Measurements from ENCODE around the gene ZBTB17.

DNA sequence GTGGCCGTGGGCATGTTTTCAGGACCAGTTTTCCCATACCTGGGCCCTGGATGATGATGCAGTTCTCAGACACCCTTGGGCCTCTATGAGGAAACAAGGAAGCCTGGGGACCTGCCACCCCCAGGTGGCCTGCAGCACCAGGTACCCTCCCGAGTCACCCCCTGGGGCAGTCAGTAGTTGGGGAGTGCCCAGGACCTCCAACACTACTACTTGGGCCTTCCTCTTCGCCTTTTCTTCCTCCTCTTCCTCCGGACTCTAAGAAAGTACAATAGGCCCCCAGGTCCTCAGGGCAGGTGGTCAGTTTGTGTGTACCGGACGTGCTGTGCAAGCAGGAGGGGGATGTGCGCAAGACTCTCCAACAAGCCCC, 16.3 kb upstream of the ZBTB17 start:
- TF ChIP-seq, protein P1, sequence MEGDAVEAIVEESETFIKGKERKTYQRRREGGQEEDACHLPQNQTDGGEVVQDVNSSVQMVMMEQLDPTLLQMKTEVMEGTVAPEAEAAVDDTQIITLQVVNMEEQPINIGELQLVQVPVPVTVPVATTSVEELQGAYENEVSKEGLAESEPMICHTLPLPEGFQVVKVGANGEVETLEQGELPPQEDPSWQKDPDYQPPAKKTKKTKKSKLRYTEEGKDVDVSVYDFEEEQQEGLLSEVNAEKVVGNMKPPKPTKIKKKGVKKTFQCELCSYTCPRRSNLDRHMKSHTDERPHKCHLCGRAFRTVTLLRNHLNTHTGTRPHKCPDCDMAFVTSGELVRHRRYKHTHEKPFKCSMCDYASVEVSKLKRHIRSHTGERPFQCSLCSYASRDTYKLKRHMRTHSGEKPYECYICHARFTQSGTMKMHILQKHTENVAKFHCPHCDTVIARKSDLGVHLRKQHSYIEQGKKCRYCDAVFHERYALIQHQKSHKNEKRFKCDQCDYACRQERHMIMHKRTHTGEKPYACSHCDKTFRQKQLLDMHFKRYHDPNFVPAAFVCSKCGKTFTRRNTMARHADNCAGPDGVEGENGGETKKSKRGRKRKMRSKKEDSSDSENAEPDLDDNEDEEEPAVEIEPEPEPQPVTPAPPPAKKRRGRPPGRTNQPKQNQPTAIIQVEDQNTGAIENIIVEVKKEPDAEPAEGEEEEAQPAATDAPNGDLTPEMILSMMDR (conservative IDR thresholded peaks at IDR 0.05; ENCODE audit: low read depth, low read length) = no peak
- TF ChIP-seq POLR2A (IDR thresholded peaks at IDR 0.05; ENCODE audit: low read depth, low read length) (no peak), SMC3 (IDR thresholded peaks at IDR 0.05; ENCODE audit: low read depth, low read length) (no peak), BHLHE40 (IDR thresholded peaks at IDR 0.05; ENCODE audit: low read depth, low read length) (no peak), MXI1 (IDR thresholded peaks at IDR 0.05; ENCODE audit: borderline replicate concordance, low read depth, low read length) (no peak), RFX5 (IDR thresholded peaks at IDR 0.05; ENCODE audit: low read depth, low read length) (no peak), RAD21 (IDR thresholded peaks at IDR 0.05; ENCODE audit: low read length) (no peak), MAZ (IDR thresholded peaks at IDR 0.05; ENCODE audit: borderline replicate concordance, low read depth, low read length) (no peak), RCOR1 (IDR thresholded peaks at IDR 0.05; ENCODE audit: insufficient replicate concordance, low read length) (no peak), CEBPB (IDR thresholded peaks at IDR 0.05; ENCODE audit: low read depth, low read length) (no peak), FOS (IDR thresholded peaks at IDR 0.05; ENCODE audit: low read depth, low read length) (no peak)
